Heart left ventricle (tissue), 16 donors: ENCODE data around the gene GNG3. TPM values are rescaled to one million over a fixed set of nuclear protein-coding genes. Genes with fewer than 3 reads are reported as not detected.

Experiments used
- ATAC-seq, 4 donors: fragments of 200-7000 bp; cut with Tn5 transposase; one replicate each; pipeline ENCODE4 v1.9.1; 2020 to 2022; ENCODE audit warnings: moderate library complexity in 4 of 4, mild to moderate bottlenecking in 3 of 4, moderate number of reproducible peaks in 1 of 4
- DNase-seq, 5 donors: peaks; one replicate each; pipeline ENCODE4 v3.0.0-alpha.2; 2020
- H3K27ac ChIP-seq, 12 donors: fragments of 200-600 bp; sonication (generic) in 4 of 12; one replicate each; pipeline versions ENCODE4 v1.5.0 to v1.8.0; 2016 to 2022; ENCODE audit warnings: mild to moderate bottlenecking in 2 of 12
- H3K27me3 ChIP-seq, 9 donors: fragments of 200-600 bp; sonication (generic) in 2 of 9; one replicate each; pipeline versions ENCODE4 v1.5.1 to v1.8.0; 2016 to 2022; ENCODE audit warnings: mild to moderate bottlenecking in 3 of 9
- H3K36me3 ChIP-seq, 9 donors: fragments of 200-600 bp; sonication (generic) in 2 of 9; one replicate each; pipeline versions ENCODE4 v1.5.0 to v1.8.0; 2018 to 2022; ENCODE audit warnings: mild to moderate bottlenecking in 2 of 9
- H3K4me1 ChIP-seq, 12 donors: fragments of 200-600 bp; sonication (generic) in 4 of 12; one replicate each; pipeline versions ENCODE4 v1.5.0 to v1.8.0; 2016 to 2022; ENCODE audit warnings: mild to moderate bottlenecking in 3 of 12
- H3K4me3 ChIP-seq, 12 donors: fragments of 200-600 bp; sonication (generic) in 4 of 12; one replicate each; pipeline versions ENCODE4 v1.5.0 to v1.8.0; 2017 to 2022; ENCODE audit warnings: mild to moderate bottlenecking in 9 of 12, moderate library complexity in 4 of 12
- H3K9me3 ChIP-seq, 12 donors: fragments of 200-600 bp; sonication (generic) in 4 of 12; one replicate each; pipeline versions ENCODE4 v1.5.0 to v1.8.0; 2016 to 2022; ENCODE audit warnings: mild to moderate bottlenecking in 1 of 12
- POLR2A ChIP-seq, 2 donors: fragments of 450-650 bp; IDR thresholded peaks; one replicate each; pipeline ENCODE4 v1.6.1; 2017; ENCODE audit warnings: antibody characterized with exemption in 2 of 2, mild to moderate bottlenecking in 2 of 2, moderate library complexity in 2 of 2
- WGBS, 4 donors: extraction: QIAGEN DNeasy Blood & Tissue Kit in 2 of 4; methylation state at CpG; one replicate each; pipeline versions ENCODE4 v1.1.5 to v1.1.7; 2013 to 2018; 5-methylcytosine and 5-hydroxymethylcytosine counted together
- intact Hi-C, 10 donors: fragments of 100-400 bp; cut with DNase I; formaldehyde crosslinking; loops; one replicate each; pipeline versions ENCODE4 v1.11.1 to v1.14.2; 2022
- polyA plus RNA-seq, 2 donors: library from polyadenylated mRNA; stranded (reverse); fragments of 200-250 nt; gene quantifications; one replicate each; pipeline ENCODE4 v1.2.3, GENCODE V29; 2013
- total RNA-seq, 9 donors: library from RNA; depleted of rRNA in 2 of 9; stranded (reverse); fragments of >200 nt in 2 of 9; fragmentation: NEBNext Ultra II Directional in 3 of 9; extraction: Animal tissue kit (Norgen Biotek cat#: 25700) in 3 of 9; gene quantifications; one replicate each; pipeline versions ENCODE4 v1.1.0 to v1.2.4, GENCODE V29; 2016 to 2023
- TF ChIP-seq, protein P1 (sequence below), 12 donors: fragments of 200-600 bp; sonication (generic) in 4 of 12; IDR thresholded peaks; one replicate each; pipeline versions ENCODE4 v1.5.0 to v1.8.0; 2018 to 2022; ENCODE audit warnings: antibody characterized with exemption in 12 of 12, mild to moderate bottlenecking in 5 of 12
- donor health status: ischemic (EF 13 %, LVEDD 7.1; RV severe dilation, severe dysfunction).
- donor health status: healthy with polysubstance abuse.
- donor health status: DM: no; HTN: yes; CAD: no.
- donor health status: DM: no; HTN: no; CAD: no.
- donor health status: ischemic (EF 25% LVEDD 6.9; RV normal size, moderate dysfunction).
- donor health status: ischemic (EF 25% LVEDD 5.7; RV mildly dilated, moderate dysfunction).
- donor health status: healthy.
- donor health status: DM: yes; HTN: yes; CAD: no.
- donor health status: ischemic (EF 35%, LVEDD 5.7; RV mildly dilated, moderate dysfunction).
- donor health status: nonischemic (EF 11% LVEDD 7.7; RV severe dilation, severe dysfunction).
- donor health status: DM: yes; HTN: yes; CAD: no.
- donor health status: PGD.
- donor health status: ischemic (EF 29% LVEDD 5.4; RV normal size, mild dysfunction).
- donor health status: nonischemic (EF 23%, LVEDD 6.1; RV moderate dilation, normal function).

Gene GNG3
- total and polyA plus RNA-seq, 11 donors = 0.14 to 0.55 (median 0.29) TPM; not detected in 6

DNA sequence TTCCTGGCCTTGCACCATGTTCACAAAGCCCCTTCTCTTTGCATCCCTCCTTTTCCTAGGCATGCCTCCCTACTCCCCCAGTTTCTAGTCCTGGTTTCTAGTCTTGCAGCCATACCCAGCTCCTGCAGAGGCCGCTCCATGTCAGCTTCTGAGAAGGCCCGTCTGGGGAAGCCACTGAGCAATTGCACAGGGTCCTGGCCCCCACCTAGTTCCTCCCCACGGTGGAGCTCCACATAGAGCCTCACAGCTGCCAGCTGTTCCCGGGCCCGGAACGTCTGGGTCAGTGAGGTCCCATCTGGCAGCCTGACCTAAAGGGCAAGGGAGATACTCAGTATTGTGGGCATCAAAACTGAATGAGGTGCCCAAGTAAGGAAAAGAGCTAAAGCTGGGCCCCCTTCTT lies 30.8 kb upstream of the GNG3 start:
- ATAC-seq = no peak
- Histone ChIP-seq H3K27ac (no peak overlapping the region), H3K36me3 (peaks cover 0 to 53% (median 49%) of the 10 kb centered on the region in 9 donors), H3K4me3 (no peak overlapping the region), H3K27me3 (no peaks in the 10 kb centered on the region), H3K9me3 (no peaks in the 10 kb centered on the region), H3K4me1 (peaks cover 6 to 61% (median 28%) of the 10 kb centered on the region in 12 donors)
- no peak for DNase-seq
- WGBS, 4 donors = 31 to 61% (median 48%) methylated on average over 6 of the region's 6 CpGs
- TF ChIP-seq, protein P1, sequence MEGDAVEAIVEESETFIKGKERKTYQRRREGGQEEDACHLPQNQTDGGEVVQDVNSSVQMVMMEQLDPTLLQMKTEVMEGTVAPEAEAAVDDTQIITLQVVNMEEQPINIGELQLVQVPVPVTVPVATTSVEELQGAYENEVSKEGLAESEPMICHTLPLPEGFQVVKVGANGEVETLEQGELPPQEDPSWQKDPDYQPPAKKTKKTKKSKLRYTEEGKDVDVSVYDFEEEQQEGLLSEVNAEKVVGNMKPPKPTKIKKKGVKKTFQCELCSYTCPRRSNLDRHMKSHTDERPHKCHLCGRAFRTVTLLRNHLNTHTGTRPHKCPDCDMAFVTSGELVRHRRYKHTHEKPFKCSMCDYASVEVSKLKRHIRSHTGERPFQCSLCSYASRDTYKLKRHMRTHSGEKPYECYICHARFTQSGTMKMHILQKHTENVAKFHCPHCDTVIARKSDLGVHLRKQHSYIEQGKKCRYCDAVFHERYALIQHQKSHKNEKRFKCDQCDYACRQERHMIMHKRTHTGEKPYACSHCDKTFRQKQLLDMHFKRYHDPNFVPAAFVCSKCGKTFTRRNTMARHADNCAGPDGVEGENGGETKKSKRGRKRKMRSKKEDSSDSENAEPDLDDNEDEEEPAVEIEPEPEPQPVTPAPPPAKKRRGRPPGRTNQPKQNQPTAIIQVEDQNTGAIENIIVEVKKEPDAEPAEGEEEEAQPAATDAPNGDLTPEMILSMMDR (IDR thresholded peaks at IDR 0.05) = no peak
- TF ChIP-seq POLR2A (IDR thresholded peaks at IDR 0.05) = no peak
- intact Hi-C loops = loop anchor here in 1 of 10 donors (5.0 kb wide), 1 partner anchor 74 kb away; the partner anchor contains the start of gene MTA2

DNA sequence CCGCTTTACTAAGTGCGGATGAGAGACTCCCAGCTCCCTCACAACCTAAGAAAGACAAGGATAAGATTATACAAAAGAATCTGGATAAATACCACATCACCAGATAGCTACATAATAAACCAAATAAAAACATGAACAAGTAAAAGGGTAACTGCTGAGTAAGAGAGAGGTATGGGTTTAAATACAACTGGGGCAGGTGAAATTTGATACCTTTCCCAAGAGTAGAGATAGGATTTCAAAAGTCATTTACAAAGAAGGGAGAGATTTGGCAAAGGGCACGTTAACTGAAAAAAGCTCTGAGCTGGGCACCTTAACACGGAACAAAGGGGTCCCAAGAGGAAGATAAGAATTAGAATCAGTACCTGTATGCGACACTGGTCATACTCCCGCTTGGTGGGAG lies 30.3 kb upstream of the GNG3 start:
- Histone ChIP-seq H3K27ac (no peak overlapping the region), H3K9me3 (no peaks in the 10 kb centered on the region), H3K4me3 (peak overlapping the region in 1 of 12 donors; percentile 96), H3K27me3 (no peaks in the 10 kb centered on the region), H3K4me1 (peaks cover 6 to 60% (median 28%) of the 10 kb centered on the region in 12 donors), H3K36me3 (peaks cover 0 to 53% (median 49%) of the 10 kb centered on the region in 9 donors)
- 59 to 68% (median 64%) methylated on average over 6 of the region's 6 CpGs for WGBS, 4 donors
- TF ChIP-seq POLR2A (IDR thresholded peaks at IDR 0.05) = no peak
- TF ChIP-seq, protein P1 (IDR thresholded peaks at IDR 0.05) = no peak
- no peak for DNase-seq
- no peak for ATAC-seq
- intact Hi-C loops = loop anchor here in 1 of 10 donors (5.0 kb wide), 1 partner anchor 75 kb away; the partner anchor contains the start of gene MTA2

DNA sequence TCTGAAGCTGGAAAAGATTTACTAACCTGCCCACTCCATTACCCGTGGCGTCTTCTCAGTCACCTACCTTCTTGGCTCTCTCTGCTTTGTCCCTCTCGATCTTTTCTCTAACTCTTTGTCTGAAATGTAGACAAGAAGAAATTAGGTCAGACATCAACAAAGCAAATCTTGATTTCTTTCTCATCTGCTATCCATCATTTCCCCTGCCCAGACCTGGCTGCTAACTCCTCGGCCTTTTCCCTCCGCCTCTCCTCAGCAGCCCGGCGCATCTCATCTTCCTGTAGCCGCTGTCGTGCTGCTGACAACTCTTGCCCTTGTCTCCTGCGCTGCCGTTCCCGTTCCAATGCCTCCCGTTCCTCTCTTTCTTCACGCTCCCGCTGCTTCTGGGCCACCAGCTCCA lies 29.8 kb upstream of the GNG3 start:
- Histone ChIP-seq H3K27ac (peak overlapping the region in 3 of 12 donors; percentile 89 to 93 (median 89)), H3K4me3 (peak overlapping the region in 10 of 12 donors; percentile 61 to 100 (median 92)), H3K9me3 (no peaks in the 10 kb centered on the region), H3K27me3 (no peaks in the 10 kb centered on the region), H3K36me3 (peaks cover 0 to 53% (median 49%) of the 10 kb centered on the region in 9 donors), H3K4me1 (peaks cover 6 to 54% (median 25%) of the 10 kb centered on the region in 12 donors)
- TF ChIP-seq, protein P1 (IDR thresholded peaks at IDR 0.05) = no peak
- no peak for TF ChIP-seq POLR2A (IDR thresholded peaks at IDR 0.05)
- intact Hi-C loops = loop anchor here in 1 of 10 donors (5.0 kb wide), 1 partner anchor 75 kb away; the partner anchor contains the start of gene MTA2
- no peak for DNase-seq
- 70 to 82% (median 78%) methylated on average over 15 of the region's 15 CpGs for WGBS, 4 donors
- ATAC-seq = no peak

DNA sequence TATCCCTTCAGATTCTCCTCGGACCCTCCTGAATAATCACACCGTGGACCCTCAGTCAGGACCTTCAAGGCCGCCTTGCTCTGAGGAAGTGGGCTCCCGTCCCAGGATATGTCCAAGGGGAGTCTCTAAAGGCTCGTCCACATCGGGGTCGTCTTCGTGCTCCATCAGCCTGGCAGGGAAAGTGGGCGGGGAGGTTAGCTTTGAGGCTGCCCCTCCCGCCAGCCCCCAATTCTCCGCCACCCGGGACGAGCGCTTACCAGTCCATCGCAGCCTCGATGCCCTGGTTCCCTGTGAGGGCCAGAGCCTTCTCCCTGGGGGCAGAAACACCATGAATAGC lies 29.1 kb upstream of the GNG3 start:
- ATAC-seq (peak in 1 of 4 donors; percentile 4), DNase-seq (peak in 1 of 5 donors; percentile 65)
- no peaks in the 10 kb centered on the region for H3K27me3 ChIP-seq
- 2 to 5% (median 4%) methylated on average over 10 to 16 of the region's 16 CpGs for whole genome bisulfite sequencing, 4 donors
- H3K9me3 ChIP-seq = no peaks in the 10 kb centered on the region
- no peak for TF ChIP-seq POLR2A (IDR thresholded peaks at IDR 0.05)
- TF ChIP-seq, protein P1 (IDR thresholded peaks at IDR 0.05) = no peak
- intact Hi-C loops = loop anchor here in 1 of 10 donors (5.0 kb wide), 1 partner anchor 76 kb away; the partner anchor contains the start of gene MTA2
- H3K4me3 ChIP-seq = peak overlapping the region; percentile 61 to 100 (median 94)
- peak overlapping the region; percentile 76 to 96 (median 89) for H3K27ac ChIP-seq
- peaks cover 6 to 47% (median 21%) of the 10 kb centered on the region in 12 donors for H3K4me1 ChIP-seq
- peaks cover 0 to 48% (median 42%) of the 10 kb centered on the region in 9 donors for H3K36me3 ChIP-seq
